Neural cell (in vitro differentiated cells): ENCODE data around the gene COL17A1. TPM values are rescaled to one million over a fixed set of nuclear protein-coding genes. Genes with fewer than 3 reads are reported as not detected.

ENCODE experiments used
- H2AFZ ChIP-seq: fragments of 200-600, 300-800 bp; sonication (generic), shearing (Covaris generic); 2 replicates; pipeline ENCODE4 v1.6.0; 2014; ENCODE audit warnings: low read depth, mild to moderate bottlenecking, antibody characterized with exemption, low read length, moderate library complexity
- H3F3A ChIP-seq: fragments of 200-600 bp; shearing (Covaris generic); 2 replicates; pipeline ENCODE4 v1.6.1; 2016; ENCODE audit warnings: mild to moderate bottlenecking, moderate library complexity, mixed read lengths, antibody characterized with exemption, low read length; ENCODE audit not compliant: insufficient read depth, poor library complexity, severe bottlenecking
- H3K27ac ChIP-seq: fragments of 200-600, 300-800 bp; sonication (generic), shearing (Covaris generic); 2 replicates; pipeline ENCODE4 v1.5.1; 2014; ENCODE audit warnings: mild to moderate bottlenecking, low read length, moderate library complexity
- H3K27me3 ChIP-seq: fragments of 300-800, 200-600 bp; sonication (generic), shearing (Covaris generic); 2 replicates; pipeline ENCODE4 v1.6.0; 2014; ENCODE audit warnings: mild to moderate bottlenecking, low read depth, low read length, moderate library complexity; ENCODE audit not compliant: insufficient read depth
- H3K36me3 ChIP-seq: fragments of 300-800, 200-600 bp; sonication (generic), shearing (Covaris generic); 2 replicates; pipeline ENCODE4 v1.5.1; 2014; ENCODE audit warnings: mild to moderate bottlenecking, antibody characterized with exemption, low read length, moderate library complexity; ENCODE audit not compliant: insufficient read depth
- H3K4me2 ChIP-seq: fragments of 300-800, 200-600 bp; sonication (generic), shearing (Covaris generic); 2 replicates; pipeline ENCODE4 v1.6.0; 2014; ENCODE audit warnings: mild to moderate bottlenecking, low read length
- H3K4me3 ChIP-seq: fragments of 300-800, 200-600 bp; sonication (generic), shearing (Covaris generic); 2 replicates; pipeline ENCODE4 v1.5.1; 2014; ENCODE audit warnings: mild to moderate bottlenecking, low read length, moderate library complexity
- H3K79me2 ChIP-seq: fragments of 200-600 bp; shearing (Covaris generic); replicated peaks from 2 replicates; pipeline ENCODE4 v1.6.0; 2014; ENCODE audit warnings: mild to moderate bottlenecking, low read length, moderate library complexity; ENCODE audit not compliant: insufficient read depth
- H3K9ac ChIP-seq: fragments of 300-800, 200-600 bp; sonication (generic), shearing (Covaris generic); 2 replicates; pipeline ENCODE4 v1.6.1; 2016; ENCODE audit warnings: mild to moderate bottlenecking, low read length, mixed read lengths
- H3K9me2 ChIP-seq: fragments of 200-600 bp; shearing (Covaris generic); 2 replicates; pipeline ENCODE4 v1.6.1; 2016; ENCODE audit warnings: mild to moderate bottlenecking, low read length, mixed read lengths; ENCODE audit not compliant: insufficient read depth
- H3K9me3 ChIP-seq: fragments of 200-600, 300-800 bp; sonication (generic), shearing (Covaris generic); 2 replicates; pipeline ENCODE4 v1.6.1; 2016; ENCODE audit warnings: mild to moderate bottlenecking, mixed run types, low read length, moderate library complexity, mixed read lengths
- H4K20me1 ChIP-seq: fragments of 200-600 bp; shearing (Covaris generic); 2 replicates; pipeline ENCODE4 v1.6.1; 2016; ENCODE audit warnings: mild to moderate bottlenecking, mixed run types; ENCODE audit not compliant: insufficient read depth
- CTCF ChIP-seq: fragments of 450-650 bp; IDR thresholded peaks from 2 replicates; pipeline ENCODE4 v1.5.1; 2014; ENCODE audit warnings: antibody characterized with exemption, mild to moderate bottlenecking, moderate library complexity; ENCODE audit not compliant: poor library complexity, severe bottlenecking
- EP300 ChIP-seq: fragments of 450-650 bp; conservative IDR thresholded peaks from 2 replicates; pipeline ENCODE4 v1.6.1; 2014; ENCODE audit warnings: antibody characterized with exemption, mild to moderate bottlenecking, moderate library complexity; ENCODE audit not compliant: poor library complexity, severe bottlenecking
- EZH2 ChIP-seq: fragments of 200-600, 300-800 bp; shearing (Covaris generic), sonication (generic); IDR thresholded peaks from 2 replicates; pipeline ENCODE4 v1.6.1; 2014; ENCODE audit warnings: antibody characterized with exemption, low read length, borderline replicate concordance, mild to moderate bottlenecking; ENCODE audit not compliant: insufficient read depth, poor library complexity, severe bottlenecking
- MXI1 ChIP-seq: fragments of 450-650 bp; conservative IDR thresholded peaks from 2 replicates; pipeline ENCODE4 v1.6.1; 2014; ENCODE audit warnings: antibody characterized with exemption, mild to moderate bottlenecking; ENCODE audit not compliant: poor library complexity, severe bottlenecking
- POLR2AphosphoS5 ChIP-seq: IDR thresholded peaks from 2 replicates; pipeline ENCODE4 v1.6.1; 2012
- RAD21 ChIP-seq: fragments of 450-650 bp; conservative IDR thresholded peaks from 2 replicates; pipeline ENCODE4 v1.6.1; 2014; ENCODE audit warnings: antibody characterized with exemption, mild to moderate bottlenecking, moderate library complexity
- SMC3 ChIP-seq: fragments of 450-650 bp; conservative IDR thresholded peaks from 2 replicates; pipeline ENCODE4 v1.6.1; 2014; ENCODE audit warnings: antibody characterized with exemption, mild to moderate bottlenecking, moderate library complexity; ENCODE audit not compliant: poor library complexity
- TAF1 ChIP-seq: IDR thresholded peaks from 2 replicates; pipeline ENCODE4 v1.6.1; 2012; ENCODE audit warnings: low read depth
- polyA plus RNA-seq: library from polyadenylated mRNA; depleted of rRNA; stranded (reverse); fragments of >200 nt; gene quantifications from 2 replicates; pipeline ENCODE4 v1.2.3, GENCODE V29; 2014
- TF ChIP-seq, protein P1 (sequence below): IDR thresholded peaks from 2 replicates; pipeline ENCODE4 v1.6.1; 2012; ENCODE audit warnings: borderline replicate concordance

COL17A1 gene
- polyA plus RNA-seq, 1 donor from 2014 or later = not detected

GRCh38 chr10:104077663-104078151 is 8.0 kb downstream of the COL17A1 start:
- Histone ChIP-seq H2AFZ (no peak overlapping the region), H3K9ac (no peak overlapping the region), H3K36me3 (no peaks in the 10 kb centered on the region), H3K4me2 (no peak overlapping the region), H3K79me2 (no peaks in the 10 kb centered on the region), H3F3A (no peaks in the 10 kb centered on the region), H3K9me2 (no peaks in the 10 kb centered on the region), H4K20me1 (no peaks in the 10 kb centered on the region), H3K27ac (no peak overlapping the region), H3K27me3 (no peaks in the 10 kb centered on the region), H3K4me3 (no peak overlapping the region), H3K9me3 (no peaks in the 10 kb centered on the region)
- TF ChIP-seq, protein P1, sequence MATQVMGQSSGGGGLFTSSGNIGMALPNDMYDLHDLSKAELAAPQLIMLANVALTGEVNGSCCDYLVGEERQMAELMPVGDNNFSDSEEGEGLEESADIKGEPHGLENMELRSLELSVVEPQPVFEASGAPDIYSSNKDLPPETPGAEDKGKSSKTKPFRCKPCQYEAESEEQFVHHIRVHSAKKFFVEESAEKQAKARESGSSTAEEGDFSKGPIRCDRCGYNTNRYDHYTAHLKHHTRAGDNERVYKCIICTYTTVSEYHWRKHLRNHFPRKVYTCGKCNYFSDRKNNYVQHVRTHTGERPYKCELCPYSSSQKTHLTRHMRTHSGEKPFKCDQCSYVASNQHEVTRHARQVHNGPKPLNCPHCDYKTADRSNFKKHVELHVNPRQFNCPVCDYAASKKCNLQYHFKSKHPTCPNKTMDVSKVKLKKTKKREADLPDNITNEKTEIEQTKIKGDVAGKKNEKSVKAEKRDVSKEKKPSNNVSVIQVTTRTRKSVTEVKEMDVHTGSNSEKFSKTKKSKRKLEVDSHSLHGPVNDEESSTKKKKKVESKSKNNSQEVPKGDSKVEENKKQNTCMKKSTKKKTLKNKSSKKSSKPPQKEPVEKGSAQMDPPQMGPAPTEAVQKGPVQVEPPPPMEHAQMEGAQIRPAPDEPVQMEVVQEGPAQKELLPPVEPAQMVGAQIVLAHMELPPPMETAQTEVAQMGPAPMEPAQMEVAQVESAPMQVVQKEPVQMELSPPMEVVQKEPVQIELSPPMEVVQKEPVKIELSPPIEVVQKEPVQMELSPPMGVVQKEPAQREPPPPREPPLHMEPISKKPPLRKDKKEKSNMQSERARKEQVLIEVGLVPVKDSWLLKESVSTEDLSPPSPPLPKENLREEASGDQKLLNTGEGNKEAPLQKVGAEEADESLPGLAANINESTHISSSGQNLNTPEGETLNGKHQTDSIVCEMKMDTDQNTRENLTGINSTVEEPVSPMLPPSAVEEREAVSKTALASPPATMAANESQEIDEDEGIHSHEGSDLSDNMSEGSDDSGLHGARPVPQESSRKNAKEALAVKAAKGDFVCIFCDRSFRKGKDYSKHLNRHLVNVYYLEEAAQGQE = no peak
- TF ChIP-seq POLR2AphosphoS5 = no peak
- TF ChIP-seq MXI1 = no peak
- TF ChIP-seq EZH2 = no peak
- no peak for TF ChIP-seq TAF1

GRCh38 chr10:104077247-104077646 is 8.4 kb downstream of the COL17A1 start:
- H3K4me2 ChIP-seq = no peak overlapping the region
- H3K79me2 ChIP-seq = no peaks in the 10 kb centered on the region
- no peaks in the 10 kb centered on the region for H3F3A ChIP-seq
- H2AFZ ChIP-seq = no peak overlapping the region
- no peaks in the 10 kb centered on the region for H3K36me3 ChIP-seq
- H3K27ac ChIP-seq = no peak overlapping the region
- TF ChIP-seq, protein P1 = no peak
- no peak for TF ChIP-seq MXI1
- no peak for TF ChIP-seq EZH2
- no peak for TF ChIP-seq POLR2AphosphoS5
- TF ChIP-seq TAF1 = no peak
- TF ChIP-seq CTCF = no peak
- TF ChIP-seq SMC3 = no peak
- no peak for TF ChIP-seq EP300
- no peak for TF ChIP-seq RAD21
- H3K9ac ChIP-seq = no peak overlapping the region
- no peaks in the 10 kb centered on the region for H3K9me3 ChIP-seq
- H3K4me3 ChIP-seq = no peak overlapping the region
- no peaks in the 10 kb centered on the region for H4K20me1 ChIP-seq
- no peaks in the 10 kb centered on the region for H3K27me3 ChIP-seq
- no peaks in the 10 kb centered on the region for H3K9me2 ChIP-seq
